ENCODE data around the gene SHC2. TPM values are rescaled to one million over a fixed set of nuclear protein-coding genes. Genes with fewer than 3 reads are reported as not detected.
A peak's percentile ranks its signal among the peaks of the same experiment; 100 is the strongest.

The SHC2 gene
- total and polyA plus RNA-seq, 9 of the 15 experiments (the other 6 are each of a cell fraction or from before 2014, with no cell fraction given), result 0.14 to 0.36 (median 0.17) TPM; not detected in 5

DNA sequence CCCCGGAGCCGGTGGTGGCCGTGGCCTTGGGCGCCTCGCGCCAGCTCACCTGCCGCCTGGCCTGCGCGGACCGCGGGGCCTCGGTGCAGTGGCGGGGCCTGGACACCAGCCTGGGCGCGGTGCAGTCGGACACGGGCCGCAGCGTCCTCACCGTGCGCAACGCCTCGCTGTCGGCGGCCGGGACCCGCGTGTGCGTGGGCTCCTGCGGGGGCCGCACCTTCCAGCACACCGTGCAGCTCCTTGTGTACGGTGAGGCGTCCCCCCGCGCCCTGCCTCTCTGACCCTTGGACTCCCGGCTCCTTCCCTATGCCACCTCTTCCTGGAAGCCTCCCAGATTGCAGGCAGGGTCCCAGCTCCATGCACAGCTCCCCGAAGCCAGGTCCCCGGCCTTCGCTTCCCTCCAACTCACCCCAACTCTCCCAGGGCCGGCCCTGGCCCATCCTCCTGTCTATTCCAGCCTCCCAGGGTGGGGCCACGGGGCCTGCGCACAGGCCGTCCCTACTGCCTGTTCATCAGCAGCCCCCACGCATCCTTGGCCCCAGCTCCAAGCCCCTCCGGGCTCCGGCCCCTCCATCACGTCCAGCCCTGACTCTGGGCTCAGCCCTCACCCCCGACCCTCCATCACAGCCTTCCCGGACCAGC lies 37.2 kb upstream of the SHC2 start:
- in situ Hi-C loops (cut with MboI), result no loop called here
- Histone ChIP-seq H3K9me3 (replicated peaks; ENCODE audit: control insufficient read depth, insufficient read depth, low read depth, low read length) (no peaks in the 10 kb centered on the region), H3K36me3 (ENCODE audit: control insufficient read depth, insufficient read depth, low read length) (no peaks in the 10 kb centered on the region), H3K79me2 (ENCODE audit: control insufficient read depth, insufficient read depth, low read length) (no peaks in the 10 kb centered on the region), H3K4me2 (ENCODE audit: insufficient read depth, low read length) (no peak overlapping the region), H3K4me1 (replicated peaks in 1 of 2; ENCODE audit: control insufficient read depth in 2 of 2, insufficient read depth in 2 of 2, low read length in 2 of 2) (peaks cover 0 to 50% of the 10 kb centered on the region in 2 experiments; a peak in 3 of 5 replicates), H3K9ac (ENCODE audit: insufficient read depth in 1 of 2, low read depth in 2 of 2, low read length in 2 of 2) (no peak overlapping the region), H3K27me3 (ENCODE audit: control insufficient read depth in 2 of 2, insufficient read depth in 2 of 2, low read length in 2 of 2) (no peaks in the 10 kb centered on the region), H3K4me3 (no peak overlapping the region), H3K9me1 (ENCODE audit: control insufficient read depth, insufficient read depth, low read length) (no peaks in the 10 kb centered on the region), H2AFZ (ENCODE audit: low read depth, low read length) (no peak overlapping the region), H4K20me1 (replicated peaks; ENCODE audit: control insufficient read depth, insufficient read depth, low read length) (no peaks in the 10 kb centered on the region), H3K27ac (ENCODE audit: extremely low read depth, low read depth, low read length) (no peak overlapping the region)
- 26% methylated on average over 13 of the region's 50 CpGs for WGBS (ENCODE audit: insufficient coverage, low coverage, missing lambda C conversion rate)
- FAIRE-seq, result no peak
- ChIA-PET POLR2A (interaction anchor here (0.9 kb wide), 1 partner anchor 10 kb away, joined by 4 read pairs; no protein-coding TSS in a partner anchor), CTCF (ENCODE audit: low intra/inter-chr PET ratio) (no interaction called here)
- intact Hi-C loops (cut with micrococcal nuclease), result no loop called here
- no TSS peak for BruUV-seq (replicated peaks)
- peak; percentile 39; the same call in 2 of the 3 replicates for ATAC-seq
- no peak for DNase-seq (ENCODE audit: extremely low read depth in 1 of 4, low spot score in 3 of 4)
- TF ChIP-seq ZNF695 (CRISPR knock-in tag; IDR thresholded peaks at IDR 0.05) (no peak), KDM5B (IDR thresholded peaks at IDR 0.05; ENCODE audit: insufficient replicate concordance, low read depth, low read length) (no peak), ZNF57 (CRISPR knock-in tag; IDR thresholded peaks at IDR 0.05) (no peak), SIRT6 (IDR thresholded peaks at IDR 0.05; ENCODE audit: low read depth, low read length) (no peak), NRF1 (conservative IDR thresholded peaks at IDR 0.05 in 1 of 2, IDR thresholded peaks at IDR 0.05 in 1 of 2) (peak; percentile 21 to 30; a peak in 1 of 4 replicates), MCM3 (IDR thresholded peaks at IDR 0.05) (no peak), CBX1 (IDR thresholded peaks at IDR 0.05; ENCODE audit: low read depth) (0 out of 2 replicates have a peak, but pooled peaks have one; percentile 56), ZNF79 (CRISPR knock-in tag; IDR thresholded peaks at IDR 0.05; ENCODE audit: low read depth) (no peak), ZNF239 (CRISPR knock-in tag; IDR thresholded peaks at IDR 0.05) (no peak), DIDO1 (tag; IDR thresholded peaks at IDR 0.05; ENCODE audit: low read depth) (no peak), KDM1A (IDR thresholded peaks at IDR 0.05) (peak; percentile 22 to 36; a peak in 2 of 4 replicates), ZNF75A (CRISPR knock-in tag; IDR thresholded peaks at IDR 0.05) (no peak), MBD2 (IDR thresholded peaks at IDR 0.05; ENCODE audit: borderline replicate concordance, low read depth) (no peak), CHD1 (IDR thresholded peaks at IDR 0.05; ENCODE audit: low read length) (no peak), CCNT2 (IDR thresholded peaks at IDR 0.05; ENCODE audit: borderline replicate concordance, extremely low read depth, insufficient read length, low read depth, low read length) (no peak)
- TF ChIP-seq, protein P1, sequence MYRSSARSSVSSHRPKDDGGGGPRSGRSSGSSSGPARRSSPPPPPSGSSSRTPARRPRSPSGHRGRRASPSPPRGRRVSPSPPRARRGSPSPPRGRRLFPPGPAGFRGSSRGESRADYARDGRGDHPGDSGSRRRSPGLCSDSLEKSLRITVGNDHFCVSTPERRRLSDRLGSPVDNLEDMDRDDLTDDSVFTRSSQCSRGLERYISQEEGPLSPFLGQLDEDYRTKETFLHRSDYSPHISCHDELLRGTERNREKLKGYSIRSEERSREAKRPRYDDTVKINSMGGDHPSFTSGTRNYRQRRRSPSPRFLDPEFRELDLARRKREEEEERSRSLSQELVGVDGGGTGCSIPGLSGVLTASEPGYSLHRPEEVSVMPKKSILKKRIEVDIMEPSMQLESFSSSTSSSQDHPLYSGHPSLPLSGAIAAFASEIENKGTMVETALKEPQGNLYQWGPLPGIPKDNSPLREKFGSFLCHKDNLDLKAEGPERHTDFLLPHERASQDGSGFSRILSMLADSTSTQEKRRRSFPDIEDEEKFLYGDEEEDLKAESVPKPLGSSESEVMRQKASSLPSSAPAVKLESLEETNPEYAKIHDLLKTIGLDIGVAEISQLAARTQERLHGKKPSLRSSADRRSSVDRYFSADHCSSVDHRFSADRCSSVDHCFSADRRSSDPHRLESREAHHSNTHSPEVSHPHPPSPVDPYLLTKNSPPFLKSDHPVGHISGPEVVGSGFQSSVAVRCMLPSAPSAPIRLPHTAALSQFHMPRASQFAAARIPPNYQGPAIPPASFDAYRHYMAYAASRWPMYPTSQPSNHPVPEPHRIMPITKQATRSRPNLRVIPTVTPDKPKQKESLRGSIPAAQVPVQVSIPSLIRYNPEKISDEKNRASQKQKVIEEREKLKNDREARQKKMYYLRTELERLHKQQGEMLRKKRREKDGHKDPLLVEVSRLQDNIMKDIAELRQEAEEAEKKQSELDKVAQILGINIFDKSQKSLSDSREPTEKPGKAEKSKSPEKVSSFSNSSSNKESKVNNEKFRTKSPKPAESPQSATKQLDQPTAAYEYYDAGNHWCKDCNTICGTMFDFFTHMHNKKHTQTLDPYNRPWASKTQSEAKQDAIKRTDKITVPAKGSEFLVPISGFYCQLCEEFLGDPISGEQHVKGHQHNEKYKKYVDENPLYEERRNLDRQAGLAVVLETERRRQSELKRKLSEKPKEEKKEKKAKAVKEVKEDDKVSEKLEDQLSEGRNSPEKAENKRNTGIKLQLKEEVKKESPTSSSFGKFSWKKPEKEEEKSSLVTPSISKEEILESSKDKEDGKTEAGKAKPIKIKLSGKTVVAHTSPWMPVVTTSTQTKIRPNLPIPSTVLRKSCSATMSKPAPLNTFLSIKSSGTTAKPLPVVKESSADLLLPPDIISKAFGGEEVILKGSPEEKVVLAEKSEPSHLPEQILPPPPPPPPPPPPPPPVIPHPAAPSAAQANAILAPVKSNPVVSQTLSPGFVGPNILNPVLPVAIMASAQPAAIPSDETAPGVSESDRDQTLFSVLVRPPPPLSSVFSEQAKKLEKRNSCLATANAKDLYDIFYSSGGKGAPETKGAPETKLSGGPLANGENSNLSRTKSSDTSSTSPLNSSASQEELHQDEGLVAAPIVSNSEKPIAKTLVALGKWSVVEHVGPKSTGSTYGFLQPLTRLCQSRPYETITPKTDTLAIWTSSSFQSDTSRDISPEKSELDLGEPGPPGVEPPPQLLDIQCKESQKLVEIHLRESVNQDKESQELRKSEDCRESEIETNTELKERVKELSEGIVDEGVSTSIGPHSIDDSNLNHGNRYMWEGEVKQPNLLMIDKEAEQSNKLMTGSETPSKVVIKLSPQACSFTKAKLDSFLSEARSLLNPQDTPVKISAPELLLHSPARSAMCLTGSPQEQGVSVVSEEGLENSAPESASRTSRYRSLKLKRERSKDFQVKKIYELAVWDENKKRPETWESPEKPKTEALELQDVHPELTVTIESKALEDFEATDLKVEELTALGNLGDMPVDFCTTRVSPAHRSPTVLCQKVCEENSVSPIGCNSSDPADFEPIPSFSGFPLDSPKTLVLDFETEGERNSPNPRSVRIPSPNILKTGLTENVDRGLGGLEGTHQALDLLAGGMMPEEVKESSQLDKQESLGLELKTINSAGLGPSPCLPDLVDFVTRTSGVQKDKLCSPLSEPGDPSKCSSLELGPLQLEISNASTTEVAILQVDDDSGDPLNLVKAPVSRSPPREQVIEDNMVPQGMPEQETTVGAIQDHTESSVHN (IDR thresholded peaks at IDR 0.05; ENCODE audit: borderline replicate concordance in 1 of 2, low read depth in 1 of 2), result no peak

Data from K562 (cell line).